Retina (tissue), 1 donor: ENCODE measurements around the gene PPP1R26.
"Not testable (repeated sequence)": the region's sequence is repeated elsewhere in the genome, so short reads cannot be mapped to it uniquely, and the experiment has no call there.

Experiments
- DNase-seq: peaks from one replicate; pipeline ENCODE4 v3.0.0-alpha.2; 2016

PPP1R26 gene

GRCh38 chr9:135479469-135480052, at the start of gene PPP1R26:
Gene PPP1R26 (plus strand): TSS chr9:135479782. CDS start chr9:135484511, 4,729 bp downstream.
- no peak for DNase-seq

- no peak for DNase-seq
Measured at GRCh38 chr9:135437259-135437658, 42.3 kb upstream of the PPP1R26 start.

GRCh38 chr9:135437696-135438095, 41.9 kb upstream of the PPP1R26 start:
- not testable (repeated sequence) for DNase-seq

- not testable (repeated sequence) for DNase-seq
Measured at GRCh38 chr9:135438581-135439232, 40.9 kb upstream of the PPP1R26 start.

GRCh38 chr9:135439514-135439913, 40.1 kb upstream of the PPP1R26 start:
- not testable (repeated sequence) for DNase-seq

- DNase-seq: no peak
Measured at GRCh38 chr9:135439916-135440315, 39.7 kb upstream of the PPP1R26 start.

- no peak for DNase-seq
Measured at GRCh38 chr9:135440620-135441019, 39.0 kb upstream of the PPP1R26 start.

- DNase-seq: not testable (repeated sequence)
Measured at GRCh38 chr9:135441105-135442071, 38.2 kb upstream of the PPP1R26 start.

GRCh38 chr9:135442075-135442474, 37.5 kb upstream of the PPP1R26 start:
- no peak for DNase-seq

GRCh38 chr9:135443797-135444425, 35.7 kb upstream of the PPP1R26 start:
- no peak for DNase-seq

- DNase-seq: no peak
Measured at GRCh38 chr9:135447126-135447525, 32.5 kb upstream of the PPP1R26 start.

- no peak for DNase-seq
Measured at GRCh38 chr9:135448663-135449100, 30.9 kb upstream of the PPP1R26 start.

- not testable (repeated sequence) for DNase-seq
Measured at GRCh38 chr9:135449532-135449931, 30.1 kb upstream of the PPP1R26 start.

GRCh38 chr9:135450956-135451355, 28.6 kb upstream of the PPP1R26 start:
- no peak for DNase-seq

- DNase-seq: not testable (repeated sequence)
Measured at GRCh38 chr9:135451909-135452308, 27.7 kb upstream of the PPP1R26 start.

GRCh38 chr9:135454737-135455136, 24.8 kb upstream of the PPP1R26 start:
- DNase-seq: no peak

GRCh38 chr9:135455401-135456030, 24.1 kb upstream of the PPP1R26 start:
- DNase-seq: no peak

- no peak for DNase-seq
Measured at GRCh38 chr9:135456436-135457104, 23.0 kb upstream of the PPP1R26 start.

- not testable (repeated sequence) for DNase-seq
Measured at GRCh38 chr9:135458478-135458877, 21.1 kb upstream of the PPP1R26 start.

- DNase-seq: no peak
Measured at GRCh38 chr9:135461936-135462335, 17.6 kb upstream of the PPP1R26 start.

- no peak for DNase-seq
Measured at GRCh38 chr9:135463140-135463539, 16.4 kb upstream of the PPP1R26 start.

GRCh38 chr9:135464181-135464580, 15.4 kb upstream of the PPP1R26 start:
- DNase-seq: no peak
